Panc1 (cell line): Measurements from ENCODE around the gene CPNE4. TPM values are rescaled to one million over a fixed set of nuclear protein-coding genes. Genes with fewer than 3 reads are reported as not detected.

Source experiments
- ATAC-seq: fragments of 200-7000 bp; cut with Tn5 transposase; 2 replicates; pipeline ENCODE4 v1.9.1; 2020; ENCODE audit warnings: mild to moderate bottlenecking, moderate library complexity
- BruUV-seq: library from RNA; stranded (reverse); fragments of 400-500 nt; replicated peaks from 2 replicates; lab custom pipeline; 2021; lab: Mats Ljungman, UMichigan
- CTCF ChIA-PET: fragments of 300-600 bp; sonication (Branson Sonifier 250); formaldehyde crosslinking; loops from one replicate; lab custom pipeline; 2022; ENCODE audit warnings: antibody characterized with exemption; lab: Charles Lee
- POLR2A ChIA-PET: fragments of 300-600 bp; sonication (Branson Sonifier 250); formaldehyde crosslinking; loops from one replicate; lab custom pipeline; 2022; ENCODE audit warnings: antibody characterized with exemption; lab: Charles Lee
- DNase-seq: peaks from one replicate; pipeline ENCODE4 v3.0.0-alpha.2; 2010; ENCODE audit warnings: low read depth, low spot score
- H3K27ac ChIP-seq: 2 replicates; pipeline ENCODE4 v1.5.1; 2011; ENCODE audit warnings: mild to moderate bottlenecking, low read length, inconsistent platforms
- H3K27me3 ChIP-seq: fragments of 200-500 bp; sonication (Bioruptor generic); 2 replicates; pipeline ENCODE4 v1.6.0; 2014; ENCODE audit warnings: low read length, inconsistent platforms; ENCODE audit not compliant: control insufficient read depth, insufficient read depth
- H3K36me3 ChIP-seq: fragments of 200-500 bp; sonication (Bioruptor generic); 2 replicates; pipeline ENCODE4 v1.5.1; 2014; ENCODE audit warnings: inconsistent platforms, mild to moderate bottlenecking, low read length, moderate library complexity; ENCODE audit not compliant: control insufficient read depth, insufficient read depth
- H3K4me1 ChIP-seq: 2 replicates; pipeline ENCODE4 v1.5.1; 2011; ENCODE audit warnings: inconsistent platforms, mild to moderate bottlenecking, low read length, moderate library complexity; ENCODE audit not compliant: control insufficient read depth, insufficient read depth
- H3K4me3 ChIP-seq, 2 experiments: 2 replicates each; pipeline ENCODE4 v1.5.1; 2011 to 2012; ENCODE audit warnings: low read depth in 2 of 2, low read length in 2 of 2, mild to moderate bottlenecking in 2 of 2, inconsistent platforms in 1 of 2, moderate library complexity in 1 of 2
- H3K9me3 ChIP-seq: fragments of 200-500 bp; sonication (Bioruptor generic); 2 replicates; pipeline ENCODE4 v1.5.1; 2014; ENCODE audit warnings: low read depth, mild to moderate bottlenecking, inconsistent platforms, low read length, moderate library complexity; ENCODE audit not compliant: control insufficient read depth, insufficient read depth
- CTCF ChIP-seq: fragments of 450-650 bp; IDR thresholded peaks from 2 replicates; pipeline ENCODE4 v1.5.1; 2017; ENCODE audit warnings: mild to moderate bottlenecking
- POLR2AphosphoS5 ChIP-seq: IDR thresholded peaks from 2 replicates; pipeline ENCODE4 v1.6.1; 2012; ENCODE audit warnings: mild to moderate bottlenecking, low read depth, low read length, moderate library complexity
- REST ChIP-seq, 2 experiments: IDR thresholded peaks; 2 replicates each; pipeline ENCODE4 v1.6.1; 2011 to 2012; ENCODE audit warnings: low read depth in 2 of 2, control low read depth in 1 of 2, low read length in 1 of 2, mild to moderate bottlenecking in 1 of 2, moderate library complexity in 1 of 2; ENCODE audit not compliant: insufficient read depth in 1 of 2
- SIN3A ChIP-seq: IDR thresholded peaks from 2 replicates; pipeline ENCODE4 v1.6.1; 2012; ENCODE audit warnings: low read depth, mild to moderate bottlenecking, low read length, moderate library complexity, borderline replicate concordance; ENCODE audit not compliant: insufficient read depth
- TCF7L2 ChIP-seq: IDR thresholded peaks from 2 replicates; pipeline ENCODE4 v1.6.1; 2011; ENCODE audit warnings: mild to moderate bottlenecking, low read depth, low read length, inconsistent platforms
- in situ Hi-C: cut with HindIII; loops from 2 replicates; pipeline ENCODE4 v1.10.0; 2016; ENCODE audit warnings: low sequenced_read_pairs, low pct_unique_long_range_greater_than_20kb
- intact Hi-C: fragments of 100-400 bp; cut with micrococcal nuclease; formaldehyde crosslinking; loops from one replicate; pipeline ENCODE4 v1.10.0; 2022; ENCODE audit not compliant: unreplicated experiment
- total RNA-seq: library from RNA; stranded (reverse); gene quantifications from one replicate; pipeline ENCODE4 v1.2.1, GENCODE V29; 2021; ENCODE audit not compliant: unreplicated experiment

Gene CPNE4
- total RNA-seq, 1 experiment from 2014 or later, result not detected

GRCh38 chr3:131701153-131701770, 333.6 kb downstream of the CPNE4 start:
- BruUV-seq, result no TSS peak
- in situ Hi-C loops, result no loop called here
- POLR2A ChIA-PET, result no interaction called here
- intact Hi-C loops, result no loop called here
- DNase-seq, result no peak
- Histone ChIP-seq H3K27ac (no peak overlapping the region), H3K36me3 (no peaks in the 10 kb centered on the region), H3K27me3 (no peaks in the 10 kb centered on the region), H3K9me3 (no peaks in the 10 kb centered on the region), H3K4me3 (no peak overlapping the region), H3K4me1 (no peaks in the 10 kb centered on the region)
- ATAC-seq, result no peak
- CTCF ChIA-PET, result no interaction called here
- no peak for TF ChIP-seq POLR2AphosphoS5

GRCh38 chr3:131699001-131699400, 335.8 kb downstream of the CPNE4 start:
- H3K36me3 ChIP-seq, result no peaks in the 10 kb centered on the region
- no peaks in the 10 kb centered on the region for H3K4me1 ChIP-seq
- BruUV-seq, result no TSS peak
- no peak overlapping the region for H3K4me3 ChIP-seq
- H3K27me3 ChIP-seq, result no peaks in the 10 kb centered on the region
- H3K27ac ChIP-seq, result no peak overlapping the region
- ChIA-PET POLR2A (no interaction called here), CTCF (no interaction called here)
- TF ChIP-seq CTCF, result no peak
- TF ChIP-seq POLR2AphosphoS5, result no peak
- no peak for TF ChIP-seq TCF7L2
- TF ChIP-seq REST (IDR thresholded peaks at IDR 0.05; ENCODE audit: insufficient read depth in 1 of 2, low read depth in 2 of 2, low read length in 1 of 2), result no peak
- TF ChIP-seq SIN3A, result no peak
- intact Hi-C loops, result no loop called here
- in situ Hi-C loops, result no loop called here
- no peak for DNase-seq
- ATAC-seq, result no peak
- H3K9me3 ChIP-seq, result no peaks in the 10 kb centered on the region

GRCh38 chr3:131694376-131694775, 340.4 kb downstream of the CPNE4 start:
- Histone ChIP-seq H3K27ac (no peak overlapping the region), H3K4me3 (no peak overlapping the region), H3K36me3 (no peaks in the 10 kb centered on the region), H3K4me1 (no peaks in the 10 kb centered on the region), H3K9me3 (no peaks in the 10 kb centered on the region), H3K27me3 (no peaks in the 10 kb centered on the region)
- BruUV-seq, result no TSS peak
- in situ Hi-C loops (no loop called here), intact Hi-C loops (no loop called here)
- CTCF ChIA-PET, result no interaction called here
- POLR2A ChIA-PET, result no interaction called here
- TF ChIP-seq REST (IDR thresholded peaks at IDR 0.05; ENCODE audit: insufficient read depth in 1 of 2, low read depth in 2 of 2, low read length in 1 of 2) (no peak), SIN3A (no peak), TCF7L2 (no peak), POLR2AphosphoS5 (no peak), CTCF (no peak)
- ATAC-seq, result no peak
- DNase-seq, result no peak
